Activated CD8-positive, alpha-beta T cell treated with anti-CD3 and anti-CD28 coated beads for 36 hours (primary cell): ENCODE results near the gene NHERF1. TPM values are rescaled to one million over a fixed set of nuclear protein-coding genes. Genes with fewer than 3 reads are reported as not detected.
A peak's percentile ranks its signal among the peaks of the same experiment; 100 is the strongest.

ENCODE experiments used
- ATAC-seq: fragments of 200-7000 bp; cut with Tn5 transposase; one replicate; pipeline ENCODE4 v1.10.0; 2021; ENCODE audit warnings: mild to moderate bottlenecking, moderate library complexity
- CTCF ChIA-PET: fragments of 350-600 bp; sonication (Branson Sonifier 250); formaldehyde crosslinking; loops from one replicate; lab custom pipeline; 2021; ENCODE audit warnings: antibody characterized with exemption; lab: Charles Lee
- POLR2A ChIA-PET: fragments of 350-600 bp; sonication (Branson Sonifier 250); formaldehyde crosslinking; loops from one replicate; lab custom pipeline; 2021; ENCODE audit warnings: antibody characterized with exemption; lab: Charles Lee
- DNase-seq: peaks from one replicate; pipeline ENCODE4 v3.0.0-alpha.2; 2020
- H3K27ac Mint-ChIP-seq: one replicate; pipeline ENCODE4 v1.8.0; 2021; ENCODE audit warnings: mild to moderate bottlenecking, mixed read lengths
- H3K27me3 Mint-ChIP-seq: one replicate; pipeline ENCODE4 v1.8.0; 2021; ENCODE audit warnings: mixed read lengths
- H3K36me3 Mint-ChIP-seq: one replicate; pipeline ENCODE4 v1.8.0; 2021; ENCODE audit warnings: low read depth, mixed read lengths
- H3K4me1 Mint-ChIP-seq: one replicate; pipeline ENCODE4 v1.8.0; 2021; ENCODE audit warnings: low read depth, mixed read lengths
- H3K4me3 Mint-ChIP-seq: one replicate; pipeline ENCODE4 v1.8.0; 2021; ENCODE audit warnings: mild to moderate bottlenecking, moderate library complexity, mixed read lengths
- H3K9me3 Mint-ChIP-seq: one replicate; pipeline ENCODE4 v1.8.0; 2021; ENCODE audit warnings: mixed read lengths
- intact Hi-C: fragments of 100-400 bp; cut with micrococcal nuclease; formaldehyde crosslinking; loops from one replicate; pipeline ENCODE4 v1.10.0; 2022
- total RNA-seq, 2 experiments: library from RNA; stranded (reverse); gene quantifications; one replicate each; pipeline ENCODE4 v1.2.3, GENCODE V29; 2021
- TF ChIP-seq, protein P1 (sequence below): fragments of 200-600 bp; IDR thresholded peaks from one replicate; pipeline ENCODE4 v1.8.0; 2022; ENCODE audit warnings: antibody characterized with exemption, mild to moderate bottlenecking

The NHERF1 gene
- total RNA-seq, 2 experiments from 2014 or later, result 143 to 150 TPM

DNA sequence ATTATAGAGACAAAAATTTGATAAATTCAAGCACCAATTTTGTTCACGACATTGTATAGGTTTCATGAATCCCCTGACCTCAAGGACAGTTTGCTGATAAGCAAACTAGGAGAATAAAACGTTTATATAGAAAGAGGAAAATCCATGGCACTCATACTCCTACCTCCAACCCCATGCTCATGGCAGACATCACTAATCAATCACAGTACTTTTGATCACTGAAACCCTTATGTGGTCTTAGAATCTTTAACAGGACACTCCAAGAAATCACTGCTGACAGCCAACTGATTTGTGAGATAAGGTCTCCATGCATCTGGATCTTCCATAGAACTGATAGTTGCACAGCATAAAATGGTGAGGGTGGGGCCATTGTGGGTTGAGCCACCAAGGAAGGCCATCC lies 4.7 kb upstream of the NHERF1 start:
- POLR2A ChIA-PET, result interaction anchor here (1.0 to 2.7 kb wide), 3 partner anchors 8 to 130 kb away, joined by 3 to 11 read pairs (median 4); partner anchors contain the start of gene FDXR
- CTCF ChIA-PET, result interaction anchor here (0.9 to 6.9 kb wide), 8 partner anchors 8 to 119 kb away, joined by 3 to 110 read pairs (median 59); partner anchors contain the start of genes GRIN2C, NAT9 and RAB37

DNA sequence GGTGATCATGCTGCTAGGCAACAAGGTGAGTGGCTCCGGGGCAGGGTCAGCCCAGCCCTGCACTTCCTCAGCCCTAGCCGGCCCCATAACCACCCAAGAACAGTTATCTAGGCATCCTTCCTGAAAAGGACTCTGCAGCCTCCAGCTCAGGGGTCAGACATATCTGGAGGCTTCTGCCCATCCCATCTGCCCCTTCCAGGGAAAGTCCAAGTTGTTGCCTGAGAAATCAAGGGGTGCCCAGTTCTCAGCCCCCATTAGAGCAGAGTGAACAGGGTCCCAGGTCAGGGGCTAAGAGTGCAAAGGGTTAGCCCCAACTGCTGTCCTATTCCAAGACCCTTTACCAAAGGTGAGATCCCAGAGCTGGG lies 4.1 kb upstream of the NHERF1 start:
- ATAC-seq, result no peak
- Mint-ChIP-seq H3K27me3 (no peaks in the 10 kb centered on the region), H3K27ac (peak overlapping the region; percentile 88), H3K9me3 (peaks cover 7% of the 10 kb centered on the region), H3K4me1 (peaks cover 66% of the 10 kb centered on the region), H3K36me3 (peaks cover 3% of the 10 kb centered on the region), H3K4me3 (no peak overlapping the region)
- no peak for DNase-seq
- ChIA-PET POLR2A (interaction anchor here (0.5 to 2.7 kb wide), 6 partner anchors 8 to 129 kb away, joined by 3 to 11 read pairs (median 4); partner anchors contain the start of genes FDXR and RAB37), CTCF (interaction anchor here (0.9 to 6.9 kb wide), 11 partner anchors 8 to 213 kb away, joined by 3 to 110 read pairs (median 48); partner anchors contain the start of genes GRIN2C, NAT9 and RAB37)
- intact Hi-C loops, result loop anchor here (5.0 kb wide), 1 partner anchor 118 kb away; no protein-coding TSS in a partner anchor
- TF ChIP-seq, protein P1, sequence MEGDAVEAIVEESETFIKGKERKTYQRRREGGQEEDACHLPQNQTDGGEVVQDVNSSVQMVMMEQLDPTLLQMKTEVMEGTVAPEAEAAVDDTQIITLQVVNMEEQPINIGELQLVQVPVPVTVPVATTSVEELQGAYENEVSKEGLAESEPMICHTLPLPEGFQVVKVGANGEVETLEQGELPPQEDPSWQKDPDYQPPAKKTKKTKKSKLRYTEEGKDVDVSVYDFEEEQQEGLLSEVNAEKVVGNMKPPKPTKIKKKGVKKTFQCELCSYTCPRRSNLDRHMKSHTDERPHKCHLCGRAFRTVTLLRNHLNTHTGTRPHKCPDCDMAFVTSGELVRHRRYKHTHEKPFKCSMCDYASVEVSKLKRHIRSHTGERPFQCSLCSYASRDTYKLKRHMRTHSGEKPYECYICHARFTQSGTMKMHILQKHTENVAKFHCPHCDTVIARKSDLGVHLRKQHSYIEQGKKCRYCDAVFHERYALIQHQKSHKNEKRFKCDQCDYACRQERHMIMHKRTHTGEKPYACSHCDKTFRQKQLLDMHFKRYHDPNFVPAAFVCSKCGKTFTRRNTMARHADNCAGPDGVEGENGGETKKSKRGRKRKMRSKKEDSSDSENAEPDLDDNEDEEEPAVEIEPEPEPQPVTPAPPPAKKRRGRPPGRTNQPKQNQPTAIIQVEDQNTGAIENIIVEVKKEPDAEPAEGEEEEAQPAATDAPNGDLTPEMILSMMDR, result no peak

More for the DNA sequence above, 4.7 kb upstream of the NHERF1 start:
- intact Hi-C loops, result loop anchor here (5.0 kb wide), 1 partner anchor 119 kb away; no protein-coding TSS in a partner anchor
- TF ChIP-seq, protein P1, result no peak
- peaks cover 7% of the 10 kb centered on the region for H3K9me3 Mint-ChIP-seq
- no peak overlapping the region for H3K4me3 Mint-ChIP-seq
- no peaks in the 10 kb centered on the region for H3K27me3 Mint-ChIP-seq
- ATAC-seq (no peak), DNase-seq (no peak)
- H3K27ac Mint-ChIP-seq, result peak overlapping the region; percentile 88
- peaks cover 3% of the 10 kb centered on the region for H3K36me3 Mint-ChIP-seq
- peaks cover 72% of the 10 kb centered on the region for H3K4me1 Mint-ChIP-seq

DNA sequence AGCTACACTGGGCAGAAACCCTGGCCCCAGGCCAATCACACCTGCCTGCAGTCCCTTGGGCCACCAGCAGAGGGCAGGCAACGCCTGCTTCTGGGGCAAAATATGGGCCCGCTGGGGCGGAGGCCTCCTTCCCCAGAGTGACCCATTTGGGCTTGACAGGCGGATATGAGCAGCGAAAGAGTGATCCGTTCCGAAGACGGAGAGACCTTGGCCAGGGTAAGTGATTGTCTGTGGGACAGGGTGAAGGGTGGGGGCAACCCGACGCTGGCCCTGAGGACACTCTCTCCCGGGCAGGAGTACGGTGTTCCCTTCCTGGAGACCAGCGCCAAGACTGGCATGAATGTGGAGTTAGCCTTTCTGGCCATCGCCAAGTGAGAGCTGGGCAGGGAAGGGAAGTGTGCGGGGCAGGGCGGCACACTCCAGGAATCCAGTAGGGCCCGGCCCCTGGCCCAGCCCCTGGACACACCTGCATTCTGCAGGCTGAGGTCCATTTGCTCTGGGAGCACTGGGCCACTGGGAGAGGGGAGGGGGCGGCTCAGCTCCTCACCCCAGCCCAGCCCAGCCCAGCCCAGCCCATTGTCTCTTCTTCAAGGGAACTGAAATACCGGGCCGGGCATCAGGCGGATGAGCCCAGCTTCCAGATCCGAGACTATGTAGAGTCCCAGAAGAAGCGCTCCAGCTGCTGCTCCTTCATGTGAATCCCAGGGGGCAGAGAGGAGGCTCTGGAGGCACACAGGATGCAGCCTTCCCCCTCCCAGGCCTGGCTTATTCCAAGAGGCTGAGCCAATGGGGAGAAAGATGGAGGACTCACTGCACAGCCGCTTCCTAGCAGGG lies 3.5 kb upstream of the NHERF1 start:
- ChIA-PET POLR2A (interaction anchor here (0.5 to 5.5 kb wide), 12 partner anchors 8 to 128 kb away, joined by 3 to 35 read pairs (median 4); partner anchors contain the start of genes FDXR, NAT9 and RAB37), CTCF (interaction anchor here (0.8 to 6.9 kb wide), 21 partner anchors 8 to 213 kb away, joined by 3 to 110 read pairs (median 6); partner anchors contain the start of genes FDXR, GRIN2C, NAT9 and RAB37)
- peaks cover 62% of the 10 kb centered on the region for H3K4me1 Mint-ChIP-seq
- H3K27me3 Mint-ChIP-seq, result no peaks in the 10 kb centered on the region
- peak overlapping the region; percentile 88 for H3K27ac Mint-ChIP-seq
- TF ChIP-seq, protein P1, result peak; percentile 100
- peak; percentile 90 for DNase-seq
- peaks cover 7% of the 10 kb centered on the region for H3K9me3 Mint-ChIP-seq
- H3K36me3 Mint-ChIP-seq, result peaks cover 8% of the 10 kb centered on the region
- intact Hi-C loops, result loop anchor here (5.0 kb wide), 1 partner anchor 117 kb away; no protein-coding TSS in a partner anchor
- peak; percentile 18 for ATAC-seq
- peak overlapping the region; percentile 17 for H3K4me3 Mint-ChIP-seq

DNA sequence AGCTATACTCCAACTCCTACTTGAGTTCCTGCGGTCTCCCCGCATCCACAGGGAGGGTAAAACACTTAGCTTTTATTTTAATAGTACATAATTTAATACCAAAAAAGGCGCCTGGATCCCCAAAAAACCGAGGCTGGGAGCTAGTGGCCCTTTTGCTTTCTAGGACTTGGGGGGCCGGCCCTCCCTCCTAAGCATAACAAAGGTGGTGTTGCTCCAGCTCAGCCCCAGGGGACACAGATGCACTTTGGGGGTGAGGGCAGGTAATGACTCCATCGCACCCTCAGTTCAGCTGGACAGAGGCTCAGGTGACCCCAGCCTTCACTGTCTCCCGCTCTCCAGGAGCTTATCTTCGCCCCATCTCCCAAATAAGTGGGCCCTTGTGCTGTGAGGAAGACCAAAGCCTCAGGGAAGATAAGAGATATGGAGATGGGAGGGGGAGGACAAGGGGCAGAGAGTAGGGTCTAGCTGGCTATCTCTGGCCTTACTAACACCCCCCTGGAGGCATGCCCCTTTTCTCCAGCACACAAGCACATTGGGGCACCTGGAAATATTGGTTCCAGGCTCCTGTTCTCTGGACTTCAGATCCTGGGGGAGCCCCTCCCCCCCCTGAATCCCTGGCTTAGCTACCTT lies 2.8 kb upstream of the NHERF1 start:
- Mint-ChIP-seq H3K4me3 (no peak overlapping the region), H3K4me1 (peaks cover 55% of the 10 kb centered on the region), H3K27ac (no peak overlapping the region), H3K36me3 (peaks cover 15% of the 10 kb centered on the region), H3K27me3 (no peaks in the 10 kb centered on the region), H3K9me3 (peaks cover 7% of the 10 kb centered on the region)
- no peak for DNase-seq
- TF ChIP-seq, protein P1, result no peak
- CTCF ChIA-PET, result interaction anchor here (0.8 to 6.9 kb wide), 20 partner anchors 7 to 212 kb away, joined by 3 to 110 read pairs (median 6); partner anchors contain the start of genes FDXR, GRIN2C, NAT9 and RAB37
- POLR2A ChIA-PET, result interaction anchor here (0.6 to 5.5 kb wide), 11 partner anchors 8 to 128 kb away, joined by 3 to 35 read pairs (median 4); partner anchors contain the start of genes FDXR, NAT9 and RAB37
- intact Hi-C loops, result loop anchor here (2.0 kb wide), 1 partner anchor 35 kb away; no protein-coding TSS in a partner anchor
- no peak for ATAC-seq
